Tibial nerve (tissue), 4 donors: ENCODE results near the gene PPDPF.

Experiments used
- EP300 ChIP-seq, 2 donors: sonication (generic); formaldehyde crosslinking; IDR thresholded peaks; one replicate each; pipeline ENCODE4 v1.6.1; 2017; ENCODE audit warnings: antibody characterized with exemption in 2 of 2, mild to moderate bottlenecking in 1 of 2
- POLR2A ChIP-seq, 2 donors: fragments of 450-650 bp; IDR thresholded peaks; one replicate each; pipeline ENCODE4 v1.6.1; 2017; ENCODE audit warnings: antibody characterized with exemption in 2 of 2, mild to moderate bottlenecking in 2 of 2, moderate library complexity in 2 of 2
- TF ChIP-seq, protein P1 (sequence below), 5 experiments: fragments of 200-600 bp in 3 of 5; fragments of 450-650 bp in 2 of 5; sonication (generic) in 3 of 5; IDR thresholded peaks; one replicate each; pipeline ENCODE4 v1.5.1; 2016 to 2019; ENCODE audit warnings: antibody characterized with exemption in 5 of 5, mild to moderate bottlenecking in 3 of 5, moderate library complexity in 2 of 5

DNA sequence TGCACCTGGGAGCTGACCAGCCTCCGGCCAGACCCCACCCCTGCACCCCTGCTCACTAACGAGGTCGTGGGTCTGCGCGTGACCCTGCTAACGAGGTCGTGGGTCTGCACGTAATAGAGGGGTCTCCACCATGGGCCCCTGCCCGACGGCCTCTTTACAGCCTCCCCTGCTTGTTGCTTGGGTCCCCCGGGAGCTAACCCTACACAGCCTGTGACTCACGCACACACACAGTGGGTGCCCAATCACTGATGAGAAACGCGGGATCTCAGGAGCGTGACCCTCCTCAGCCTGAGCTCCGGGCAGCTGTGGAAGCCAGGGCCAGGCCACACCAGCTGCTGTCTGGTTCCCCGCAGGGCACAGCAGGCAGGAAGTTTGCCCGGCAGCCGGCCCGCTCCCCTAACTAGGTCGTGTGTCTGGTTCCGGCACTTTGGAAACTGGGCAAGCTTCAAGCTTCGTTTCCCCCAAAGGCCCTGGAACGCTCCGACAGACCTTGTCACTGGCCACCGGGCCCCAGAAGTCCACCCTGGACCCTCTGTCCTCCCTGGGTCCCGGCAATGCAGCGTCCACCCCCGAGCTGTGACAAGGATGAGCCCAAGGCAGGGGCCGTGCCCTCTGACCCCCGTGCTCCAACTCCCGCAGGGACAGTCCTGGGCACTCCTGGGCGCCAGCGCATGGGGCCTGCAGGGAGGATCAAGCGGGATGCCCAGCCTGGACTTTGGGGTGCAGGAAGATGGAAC, 15.8 kb downstream of the PPDPF start:
- TF ChIP-seq, protein P1, sequence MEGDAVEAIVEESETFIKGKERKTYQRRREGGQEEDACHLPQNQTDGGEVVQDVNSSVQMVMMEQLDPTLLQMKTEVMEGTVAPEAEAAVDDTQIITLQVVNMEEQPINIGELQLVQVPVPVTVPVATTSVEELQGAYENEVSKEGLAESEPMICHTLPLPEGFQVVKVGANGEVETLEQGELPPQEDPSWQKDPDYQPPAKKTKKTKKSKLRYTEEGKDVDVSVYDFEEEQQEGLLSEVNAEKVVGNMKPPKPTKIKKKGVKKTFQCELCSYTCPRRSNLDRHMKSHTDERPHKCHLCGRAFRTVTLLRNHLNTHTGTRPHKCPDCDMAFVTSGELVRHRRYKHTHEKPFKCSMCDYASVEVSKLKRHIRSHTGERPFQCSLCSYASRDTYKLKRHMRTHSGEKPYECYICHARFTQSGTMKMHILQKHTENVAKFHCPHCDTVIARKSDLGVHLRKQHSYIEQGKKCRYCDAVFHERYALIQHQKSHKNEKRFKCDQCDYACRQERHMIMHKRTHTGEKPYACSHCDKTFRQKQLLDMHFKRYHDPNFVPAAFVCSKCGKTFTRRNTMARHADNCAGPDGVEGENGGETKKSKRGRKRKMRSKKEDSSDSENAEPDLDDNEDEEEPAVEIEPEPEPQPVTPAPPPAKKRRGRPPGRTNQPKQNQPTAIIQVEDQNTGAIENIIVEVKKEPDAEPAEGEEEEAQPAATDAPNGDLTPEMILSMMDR (IDR thresholded peaks at IDR 0.05) = no peak
- TF ChIP-seq POLR2A (IDR thresholded peaks at IDR 0.05) (no peak), EP300 (IDR thresholded peaks at IDR 0.05) (no peak)
